ENCODE measurements around the gene IRAK4.
A peak's percentile ranks its signal among the peaks of the same experiment; 100 is the strongest.
"Not testable (repeated sequence)": the region's sequence is repeated elsewhere in the genome, so short reads cannot be mapped to it uniquely, and the experiment has no call there.

Gene IRAK4

GRCh38 chr12:43758728-43759563 is at the start of gene IRAK4, which contains the start of gene PUS7L:
Gene IRAK4 (plus strand): TSS chr12:43758951. CDS start chr12:43768112, 9,161 bp downstream.
Gene PUS7L (minus strand): TSS chr12:43758790. CDS start chr12:43755245, 3,545 bp downstream.
- FAIRE-seq, result peak; percentile 93

GRCh38 chr12:43711348-43711747 is 47.4 kb upstream of the IRAK4 start:
- no peak for FAIRE-seq

GRCh38 chr12:43722621-43723020 is 36.1 kb upstream of the IRAK4 start:
- no peak for FAIRE-seq

- FAIRE-seq, result no peak
These were observed 35.6 kb upstream of the IRAK4 start for GRCh38 chr12:43723134-43723533.

- FAIRE-seq, result peak; percentile 99
These were observed 30.6 kb upstream of the IRAK4 start for GRCh38 chr12:43728117-43728516.

GRCh38 chr12:43728698-43729097 is 30.1 kb upstream of the IRAK4 start:
- no peak for FAIRE-seq

GRCh38 chr12:43730283-43730682 is 28.5 kb upstream of the IRAK4 start:
- FAIRE-seq, result no peak

GRCh38 chr12:43733687-43734086 is 25.1 kb upstream of the IRAK4 start:
- no peak for FAIRE-seq

- no peak for FAIRE-seq
These were observed 21.8 kb upstream of the IRAK4 start for GRCh38 chr12:43736927-43737440.

- no peak for FAIRE-seq
These were observed 21.1 kb upstream of the IRAK4 start for GRCh38 chr12:43737646-43738045.

- no peak for FAIRE-seq
These were observed 18.1 kb upstream of the IRAK4 start for GRCh38 chr12:43740511-43741100.

GRCh38 chr12:43742106-43742505 is 16.6 kb upstream of the IRAK4 start:
- FAIRE-seq, result no peak

GRCh38 chr12:43744826-43745225 is 13.9 kb upstream of the IRAK4 start:
- peak; percentile 45 for FAIRE-seq

- no peak for FAIRE-seq
These were observed 9.7 kb upstream of the IRAK4 start for GRCh38 chr12:43749016-43749415.

- no peak for FAIRE-seq
These were observed 7.9 kb upstream of the IRAK4 start for GRCh38 chr12:43750814-43751213.

GRCh38 chr12:43751360-43751759 is 7.4 kb upstream of the IRAK4 start:
- not testable (repeated sequence) for FAIRE-seq

- FAIRE-seq, result no peak
These were observed 4.7 kb upstream of the IRAK4 start for GRCh38 chr12:43754015-43754414.

GRCh38 chr12:43758247-43758727 is 464 bp upstream of the IRAK4 start:
- FAIRE-seq, result no peak

- no peak for FAIRE-seq
These were observed 1.6 kb downstream of the IRAK4 start for GRCh38 chr12:43760396-43760795.

GRCh38 chr12:43761500-43761899 is 2.7 kb downstream of the IRAK4 start:
- no peak for FAIRE-seq

- FAIRE-seq, result no peak
These were observed 3.8 kb downstream of the IRAK4 start for GRCh38 chr12:43762596-43762995.

- no peak for FAIRE-seq
These were observed 5.0 kb downstream of the IRAK4 start for GRCh38 chr12:43763769-43764168.

GRCh38 chr12:43764528-43764927 is 5.8 kb downstream of the IRAK4 start:
- FAIRE-seq, result no peak

GRCh38 chr12:43766291-43766690 is 7.5 kb downstream of the IRAK4 start:
- FAIRE-seq, result no peak

All from islet of Langerhans (tissue), 1 donor.